ENCODE results near the gene PROX1. TPM values are rescaled to one million over a fixed set of nuclear protein-coding genes. Genes with fewer than 3 reads are reported as not detected.

Gene PROX1
- polyA plus RNA-seq, 3 donors: 0.07 TPM; not detected in 2

DNA sequence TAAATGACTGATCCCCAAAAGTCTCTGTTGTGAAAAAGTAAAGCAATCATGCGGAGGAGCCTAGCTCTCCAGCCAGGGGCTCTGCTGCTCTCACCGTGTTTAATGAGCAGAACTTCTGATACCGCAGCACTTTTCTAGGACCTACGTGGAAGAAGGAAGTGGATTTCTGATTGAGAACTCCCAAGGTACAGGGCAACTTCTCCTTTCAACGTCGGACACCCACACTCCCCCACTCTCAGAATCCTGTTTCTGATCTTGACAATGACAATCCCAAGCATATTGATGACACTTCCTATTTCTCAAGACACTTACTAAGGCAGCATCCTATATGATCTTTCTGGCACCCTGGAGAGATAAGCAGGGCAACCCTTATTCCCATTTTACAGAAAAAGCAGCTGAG is 78.4 kb downstream of the PROX1 start:
- H3K27ac Mint-ChIP-seq: no peak overlapping the region
- Histone ChIP-seq H3K27ac (ENCODE audit: low read depth in 1 of 2, low read length in 2 of 2) (no peak overlapping the region), H3K4me3 (replicated peaks in 1 of 3; ENCODE audit: low read depth in 2 of 3, low read length in 3 of 3) (no peak overlapping the region), H3K9ac (ENCODE audit: insufficient read depth, low read length, poor library complexity, severe bottlenecking) (no peak overlapping the region), H3K36me3 (replicated peaks in 1 of 2; ENCODE audit: control insufficient read depth in 1 of 2, insufficient read depth in 2 of 2, low read length in 2 of 2) (no peaks in the 10 kb centered on the region), H4K20me1 (ENCODE audit: insufficient read depth, low read length) (no peaks in the 10 kb centered on the region), H3K4me2 (replicated peaks; ENCODE audit: extremely low read depth, low read length, poor library complexity, severe bottlenecking) (no peak overlapping the region), H3K27me3 (ENCODE audit: control insufficient read depth in 2 of 2, insufficient read depth in 2 of 2, low read length in 2 of 2) (no peaks in the 10 kb centered on the region), H3K4me1 (ENCODE audit: control insufficient read depth in 1 of 2, insufficient read depth in 2 of 2, low read length in 2 of 2) (no peaks in the 10 kb centered on the region), H3K79me2 (ENCODE audit: insufficient read depth, low read length) (no peaks in the 10 kb centered on the region), H3K9me3 (replicated peaks in 1 of 2; ENCODE audit: control insufficient read depth in 1 of 2, insufficient read depth in 1 of 2, low read length in 2 of 2) (no peaks in the 10 kb centered on the region), H2AFZ (ENCODE audit: insufficient read depth, low read depth, low read length, poor library complexity, severe bottlenecking) (no peak overlapping the region)
- H3K36me3 Mint-ChIP-seq: no peaks in the 10 kb centered on the region
- H3K4me1 Mint-ChIP-seq: no peaks in the 10 kb centered on the region
- H3K27me3 Mint-ChIP-seq (ENCODE audit: low read depth in 3 of 3): peaks cover 0 to 4% (median 2%) of the 10 kb centered on the region in 3 donors
- peaks cover 0 to 5% (median 0%) of the 10 kb centered on the region in 7 donors for H3K9me3 Mint-ChIP-seq
- WGBS (ENCODE audit: insufficient coverage): 33% methylated on average over 3 of the region's 6 CpGs
- H3K4me3 Mint-ChIP-seq: no peak overlapping the region
- intact Hi-C loops (cut with micrococcal nuclease): no loop called here
- TF ChIP-seq, protein P1, sequence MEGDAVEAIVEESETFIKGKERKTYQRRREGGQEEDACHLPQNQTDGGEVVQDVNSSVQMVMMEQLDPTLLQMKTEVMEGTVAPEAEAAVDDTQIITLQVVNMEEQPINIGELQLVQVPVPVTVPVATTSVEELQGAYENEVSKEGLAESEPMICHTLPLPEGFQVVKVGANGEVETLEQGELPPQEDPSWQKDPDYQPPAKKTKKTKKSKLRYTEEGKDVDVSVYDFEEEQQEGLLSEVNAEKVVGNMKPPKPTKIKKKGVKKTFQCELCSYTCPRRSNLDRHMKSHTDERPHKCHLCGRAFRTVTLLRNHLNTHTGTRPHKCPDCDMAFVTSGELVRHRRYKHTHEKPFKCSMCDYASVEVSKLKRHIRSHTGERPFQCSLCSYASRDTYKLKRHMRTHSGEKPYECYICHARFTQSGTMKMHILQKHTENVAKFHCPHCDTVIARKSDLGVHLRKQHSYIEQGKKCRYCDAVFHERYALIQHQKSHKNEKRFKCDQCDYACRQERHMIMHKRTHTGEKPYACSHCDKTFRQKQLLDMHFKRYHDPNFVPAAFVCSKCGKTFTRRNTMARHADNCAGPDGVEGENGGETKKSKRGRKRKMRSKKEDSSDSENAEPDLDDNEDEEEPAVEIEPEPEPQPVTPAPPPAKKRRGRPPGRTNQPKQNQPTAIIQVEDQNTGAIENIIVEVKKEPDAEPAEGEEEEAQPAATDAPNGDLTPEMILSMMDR (IDR thresholded peaks at IDR 0.05): no peak
- DNase-seq: no peak

DNA sequence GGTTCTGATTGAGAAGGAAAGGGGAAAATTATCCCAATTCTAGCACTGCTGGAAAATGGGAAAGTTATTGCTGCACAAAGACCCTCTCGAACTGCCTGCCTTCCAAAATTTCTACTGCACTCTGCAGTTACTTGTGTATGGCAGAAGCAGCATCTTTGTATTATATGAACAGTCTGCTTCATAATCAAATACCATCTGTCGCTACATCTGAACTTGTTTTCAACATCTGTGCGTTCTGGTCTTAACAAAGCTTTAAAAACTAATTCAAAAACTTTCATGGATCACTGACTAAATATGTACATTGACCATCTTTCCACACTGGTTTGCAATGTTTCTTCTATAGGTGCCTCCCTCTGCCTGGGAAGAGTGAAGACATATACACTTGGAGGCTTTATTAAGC is 79.2 kb downstream of the PROX1 start:
- H3K36me3 Mint-ChIP-seq: no peaks in the 10 kb centered on the region
- Histone ChIP-seq H3K9me3 (replicated peaks in 1 of 2; ENCODE audit: control insufficient read depth in 1 of 2, insufficient read depth in 1 of 2, low read length in 2 of 2) (no peaks in the 10 kb centered on the region), H3K27ac (ENCODE audit: low read depth in 1 of 2, low read length in 2 of 2) (no peak overlapping the region), H3K36me3 (replicated peaks in 1 of 2; ENCODE audit: control insufficient read depth in 1 of 2, insufficient read depth in 2 of 2, low read length in 2 of 2) (no peaks in the 10 kb centered on the region), H3K27me3 (ENCODE audit: control insufficient read depth in 2 of 2, insufficient read depth in 2 of 2, low read length in 2 of 2) (no peaks in the 10 kb centered on the region), H2AFZ (ENCODE audit: insufficient read depth, low read depth, low read length, poor library complexity, severe bottlenecking) (no peak overlapping the region), H4K20me1 (ENCODE audit: insufficient read depth, low read length) (no peaks in the 10 kb centered on the region), H3K79me2 (ENCODE audit: insufficient read depth, low read length) (no peaks in the 10 kb centered on the region), H3K4me3 (replicated peaks in 1 of 3; ENCODE audit: low read depth in 2 of 3, low read length in 3 of 3) (no peak overlapping the region), H3K4me2 (replicated peaks; ENCODE audit: extremely low read depth, low read length, poor library complexity, severe bottlenecking) (no peak overlapping the region), H3K4me1 (ENCODE audit: control insufficient read depth in 1 of 2, insufficient read depth in 2 of 2, low read length in 2 of 2) (no peaks in the 10 kb centered on the region), H3K9ac (ENCODE audit: insufficient read depth, low read length, poor library complexity, severe bottlenecking) (no peak overlapping the region)
- DNase-seq: no peak
- no peak overlapping the region for H3K27ac Mint-ChIP-seq
- intact Hi-C loops (cut with micrococcal nuclease): no loop called here
- no peaks in the 10 kb centered on the region for H3K4me1 Mint-ChIP-seq
- peaks cover 0 to 4% (median 0%) of the 10 kb centered on the region in 7 donors for H3K9me3 Mint-ChIP-seq
- peaks cover 0 to 4% (median 2%) of the 10 kb centered on the region in 3 donors for H3K27me3 Mint-ChIP-seq (ENCODE audit: low read depth in 3 of 3)
- TF ChIP-seq, protein P1 (IDR thresholded peaks at IDR 0.05): no peak
- WGBS (ENCODE audit: insufficient coverage): no CpG with 5 or more reads among the region's 3 CpGs
- H3K4me3 Mint-ChIP-seq: no peak overlapping the region

All from CD14-positive monocyte (primary cell).